MM.1S (cell line): ENCODE measurements around the gene OSBP.

Experiments used
- DNase-seq: peaks from one replicate; pipeline ENCODE4 v3.0.0-alpha.2; 2015
- H2AFZ ChIP-seq: fragments of 300-600 bp; sonication (generic); 2 replicates; pipeline ENCODE4 v1.6.0; 2016; ENCODE audit warnings: antibody characterized with exemption, low read length
- H3F3A ChIP-seq: fragments of 300-600 bp; sonication (generic); 2 replicates; pipeline ENCODE4 v1.6.1; 2016; ENCODE audit warnings: mild to moderate bottlenecking, antibody characterized with exemption, low read length, moderate library complexity, mixed read lengths; ENCODE audit not compliant: insufficient read depth
- H3K27ac ChIP-seq: fragments of 300-600 bp; sonication (generic); 2 replicates; pipeline ENCODE4 v1.5.1; 2016; ENCODE audit warnings: mild to moderate bottlenecking, low read length
- H3K27me3 ChIP-seq: fragments of 300-600 bp; sonication (generic); replicated peaks from 2 replicates; pipeline ENCODE4 v1.6.0; 2016; ENCODE audit warnings: low read length; ENCODE audit not compliant: insufficient read depth
- H3K36me3 ChIP-seq: fragments of 300-600 bp; sonication (generic); replicated peaks from 2 replicates; pipeline ENCODE4 v1.6.1; 2016; ENCODE audit warnings: mild to moderate bottlenecking, low read length, mixed read lengths; ENCODE audit not compliant: insufficient read depth
- H3K4me1 ChIP-seq: fragments of 300-600 bp; sonication (generic); 2 replicates; pipeline ENCODE4 v1.6.1; 2016; ENCODE audit warnings: low read length, mixed read lengths
- H3K4me2 ChIP-seq: fragments of 300-600 bp; sonication (generic); 2 replicates; pipeline ENCODE4 v1.6.0; 2016; ENCODE audit warnings: low read depth, low read length
- H3K4me3 ChIP-seq: fragments of 300-600 bp; sonication (generic); 2 replicates; pipeline ENCODE4 v1.5.1; 2016; ENCODE audit warnings: low read length, mixed read lengths
- H3K79me2 ChIP-seq: fragments of 300-600 bp; sonication (generic); 2 replicates; pipeline ENCODE4 v1.6.1; 2016; ENCODE audit warnings: mixed run types, low read length, mixed read lengths
- H3K9ac ChIP-seq: fragments of 300-600 bp; sonication (generic); 2 replicates; pipeline ENCODE4 v1.6.1; 2016; ENCODE audit warnings: low read length, mixed read lengths
- H3K9me2 ChIP-seq: fragments of 300-600 bp; sonication (generic); replicated peaks from 2 replicates; pipeline ENCODE4 v1.6.1; 2016; ENCODE audit warnings: mild to moderate bottlenecking, low read length, mixed read lengths; ENCODE audit not compliant: insufficient read depth
- H3K9me3 ChIP-seq: fragments of 300-600 bp; sonication (generic); replicated peaks from 2 replicates; pipeline ENCODE4 v1.6.1; 2016; ENCODE audit warnings: mild to moderate bottlenecking, low read length, mixed read lengths; ENCODE audit not compliant: insufficient read depth
- H4K20me1 ChIP-seq: fragments of 300-600 bp; sonication (generic); 2 replicates; pipeline ENCODE4 v1.6.1; 2016; ENCODE audit warnings: mild to moderate bottlenecking, low read length, moderate library complexity, mixed read lengths; ENCODE audit not compliant: insufficient read depth
- CTCF ChIP-seq: fragments of 300-600 bp; sonication (generic); IDR thresholded peaks from 2 replicates; pipeline ENCODE4 v1.5.1; 2016; ENCODE audit warnings: antibody characterized with exemption, low read length, mixed read lengths
- EZH2 ChIP-seq: fragments of 300-600 bp; sonication (generic); optimal IDR thresholded peaks from 2 replicates; pipeline ENCODE3; 2017; ENCODE audit warnings: low read depth, mild to moderate bottlenecking, antibody characterized with exemption, low read length, mixed read lengths
- EZH2phosphoT487 ChIP-seq: fragments of 300-600 bp; sonication (generic); IDR thresholded peaks from 2 replicates; pipeline ENCODE4 v1.6.1; 2018; ENCODE audit warnings: antibody characterized with exemption, low read length

Gene OSBP

DNA sequence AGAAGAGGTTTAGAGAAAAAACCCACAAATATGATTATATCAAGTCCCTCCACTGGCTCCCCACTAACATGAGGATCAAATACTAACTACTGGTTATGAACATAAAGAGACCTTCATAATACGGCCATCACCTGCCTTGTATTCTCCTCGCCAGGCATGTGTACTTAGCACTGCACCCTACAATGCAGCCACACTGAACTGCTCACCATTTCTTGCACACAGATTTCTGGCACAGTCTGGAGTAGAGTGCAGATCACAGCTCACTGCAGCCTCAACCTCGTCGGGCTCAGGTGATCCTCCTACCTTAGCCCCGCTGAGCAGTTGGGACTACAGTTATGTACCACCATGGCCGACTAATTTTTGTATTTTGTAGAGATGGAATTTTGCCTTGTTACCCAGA, 13.1 kb downstream of the OSBP start:
- no peaks in the 10 kb centered on the region for H3K9me2 ChIP-seq
- H3K9me3 ChIP-seq = no peaks in the 10 kb centered on the region
- no peak overlapping the region for H3K9ac ChIP-seq
- H2AFZ ChIP-seq = no peak overlapping the region
- no peak overlapping the region for H3K4me2 ChIP-seq
- no peak overlapping the region for H3K27ac ChIP-seq
- peaks cover 33% of the 10 kb centered on the region for H3K36me3 ChIP-seq
- H3K27me3 ChIP-seq = no peaks in the 10 kb centered on the region
- H4K20me1 ChIP-seq = no peaks in the 10 kb centered on the region
- no peak for DNase-seq
- no peak overlapping the region for H3K4me3 ChIP-seq
- H3K79me2 ChIP-seq = peaks cover 52% of the 10 kb centered on the region
- no peaks in the 10 kb centered on the region for H3F3A ChIP-seq
- no peak for TF ChIP-seq EZH2phosphoT487
- TF ChIP-seq CTCF = no peak
- TF ChIP-seq EZH2 = no peak
- H3K4me1 ChIP-seq = no peaks in the 10 kb centered on the region

DNA sequence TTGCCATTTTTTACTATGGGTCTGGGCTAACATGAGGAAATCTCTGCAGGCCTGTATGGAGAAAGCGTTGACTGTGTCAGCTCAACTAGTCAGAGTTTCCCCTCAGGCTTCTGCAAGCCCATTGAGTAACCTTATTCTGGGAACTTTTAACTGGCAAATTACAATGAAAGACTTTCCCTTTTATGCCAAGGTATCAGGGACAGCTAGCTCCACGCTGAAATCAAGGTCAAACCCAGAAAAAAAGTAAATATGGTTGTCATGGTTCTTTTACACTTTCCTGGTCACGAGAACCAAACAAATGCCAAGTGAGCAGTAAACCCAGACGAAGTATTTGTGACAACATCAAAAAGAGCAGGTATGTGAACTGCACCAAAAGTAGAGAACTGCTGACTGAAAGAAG, 13.8 kb downstream of the OSBP start:
- Histone ChIP-seq H3K36me3 (peaks cover 31% of the 10 kb centered on the region), H3K9me2 (no peaks in the 10 kb centered on the region), H3K79me2 (peaks cover 46% of the 10 kb centered on the region), H3F3A (no peaks in the 10 kb centered on the region), H3K9ac (no peak overlapping the region), H3K4me3 (no peak overlapping the region), H4K20me1 (no peaks in the 10 kb centered on the region), H2AFZ (no peak overlapping the region), H3K27me3 (no peaks in the 10 kb centered on the region), H3K9me3 (no peaks in the 10 kb centered on the region), H3K27ac (no peak overlapping the region), H3K4me2 (no peak overlapping the region), H3K4me1 (no peaks in the 10 kb centered on the region)
- TF ChIP-seq CTCF (no peak), EZH2phosphoT487 (no peak), EZH2 (no peak)
- no peak for DNase-seq

DNA sequence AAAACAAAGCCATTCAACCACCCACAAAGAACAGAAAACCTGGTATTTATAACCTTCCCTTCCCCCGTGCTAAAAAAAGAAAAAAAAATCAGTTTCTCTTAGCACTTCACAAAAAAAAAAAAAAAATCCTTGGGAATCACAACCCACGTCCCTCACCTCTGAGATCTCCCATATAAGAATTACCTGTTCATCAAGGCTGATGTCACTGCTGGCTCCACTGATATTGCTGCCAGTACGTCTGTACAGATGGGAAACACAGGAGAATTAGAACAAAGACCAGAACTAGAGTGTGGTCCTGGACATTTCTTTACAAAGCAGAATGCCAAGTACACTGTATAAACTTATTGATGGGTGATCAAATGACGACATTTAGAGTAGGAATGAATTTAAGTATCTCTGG, 14.9 kb downstream of the OSBP start:
- no peaks in the 10 kb centered on the region for H3K27me3 ChIP-seq
- no peaks in the 10 kb centered on the region for H3K9me3 ChIP-seq
- TF ChIP-seq CTCF (no peak), EZH2phosphoT487 (no peak), EZH2 (no peak)
- no peak overlapping the region for H3K9ac ChIP-seq
- H4K20me1 ChIP-seq = no peaks in the 10 kb centered on the region
- H3K79me2 ChIP-seq = peaks cover 35% of the 10 kb centered on the region
- no peaks in the 10 kb centered on the region for H3K4me1 ChIP-seq
- no peak overlapping the region for H3K4me2 ChIP-seq
- no peak overlapping the region for H3K4me3 ChIP-seq
- no peaks in the 10 kb centered on the region for H3K9me2 ChIP-seq
- H2AFZ ChIP-seq = no peak overlapping the region
- DNase-seq = no peak
- no peaks in the 10 kb centered on the region for H3F3A ChIP-seq
- peaks cover 23% of the 10 kb centered on the region for H3K36me3 ChIP-seq
- no peak overlapping the region for H3K27ac ChIP-seq
